Central memory CD8-positive, alpha-beta T cell (primary cell): ENCODE results near the gene SH3BGRL3.

Experiments used
- ATAC-seq: fragments of 150-1000 bp; cut with Tn5 transposase; replicated peaks from 2 replicates; pipeline ENCODE4 v1.10.0; 2022; ENCODE audit warnings: mild to moderate bottlenecking, moderate FRiP score, moderate number of reproducible peaks; ENCODE audit not compliant: poor library complexity, severe bottlenecking; ENCODE audit errors: extremely low read depth
- DNase-seq, 2 donors: peaks; one replicate each; pipeline ENCODE4 v3.0.0; 2021; ENCODE audit warnings: low spot score in 2 of 2
- H3K27ac Mint-ChIP-seq: one replicate; pipeline ENCODE4 v1.8.0; 2022; ENCODE audit warnings: low read depth, mild to moderate bottlenecking, moderate library complexity, mixed read lengths
- H3K27me3 Mint-ChIP-seq: one replicate; pipeline ENCODE4 v1.8.0; 2022; ENCODE audit warnings: mixed read lengths
- H3K36me3 Mint-ChIP-seq: one replicate; pipeline ENCODE4 v1.8.0; 2022; ENCODE audit warnings: mild to moderate bottlenecking, moderate library complexity, mixed read lengths; ENCODE audit not compliant: insufficient read depth
- H3K4me1 Mint-ChIP-seq: one replicate; pipeline ENCODE4 v1.8.0; 2022; ENCODE audit warnings: mixed read lengths
- H3K4me3 Mint-ChIP-seq: one replicate; pipeline ENCODE4 v1.8.0; 2022; ENCODE audit warnings: mild to moderate bottlenecking, moderate library complexity, mixed read lengths
- H3K9me3 Mint-ChIP-seq: one replicate; pipeline ENCODE4 v1.8.0; 2022; ENCODE audit warnings: mixed read lengths

Gene SH3BGRL3

GRCh38 chr1:26281091-26281958 lies 1.4 kb downstream of the SH3BGRL3 start:
- Mint-ChIP-seq H3K9me3 (no peaks in the 10 kb centered on the region), H3K4me3 (peak overlapping the region; percentile 86), H3K36me3 (peaks cover 38% of the 10 kb centered on the region), H3K27me3 (no peaks in the 10 kb centered on the region), H3K4me1 (peaks cover 84% of the 10 kb centered on the region), H3K27ac (peak overlapping the region; percentile 88)
- ATAC-seq (no peak), DNase-seq (no peak)

GRCh38 chr1:26281971-26282370 lies 2.1 kb downstream of the SH3BGRL3 start:
- peak overlapping the region; percentile 86 for H3K4me3 Mint-ChIP-seq
- DNase-seq (no peak), ATAC-seq (no peak)
- no peak overlapping the region for H3K27ac Mint-ChIP-seq
- peaks cover 38% of the 10 kb centered on the region for H3K36me3 Mint-ChIP-seq
- H3K4me1 Mint-ChIP-seq: peaks cover 81% of the 10 kb centered on the region
- H3K27me3 Mint-ChIP-seq: no peaks in the 10 kb centered on the region
- no peaks in the 10 kb centered on the region for H3K9me3 Mint-ChIP-seq

GRCh38 chr1:26282401-26282918 lies 2.6 kb downstream of the SH3BGRL3 start:
- peaks cover 38% of the 10 kb centered on the region for H3K36me3 Mint-ChIP-seq
- ATAC-seq (no peak), DNase-seq (no peak)
- H3K4me1 Mint-ChIP-seq: peaks cover 82% of the 10 kb centered on the region
- H3K4me3 Mint-ChIP-seq: peak overlapping the region; percentile 66
- no peaks in the 10 kb centered on the region for H3K27me3 Mint-ChIP-seq
- peak overlapping the region; percentile 87 for H3K27ac Mint-ChIP-seq
- no peaks in the 10 kb centered on the region for H3K9me3 Mint-ChIP-seq

- Mint-ChIP-seq H3K4me3 (peak overlapping the region; percentile 66), H3K9me3 (no peaks in the 10 kb centered on the region), H3K4me1 (peaks cover 82% of the 10 kb centered on the region), H3K27me3 (no peaks in the 10 kb centered on the region), H3K27ac (peak overlapping the region; percentile 87), H3K36me3 (peaks cover 38% of the 10 kb centered on the region)
- no peak for ATAC-seq
- DNase-seq: no peak
These were observed 3.5 kb downstream of the SH3BGRL3 start for GRCh38 chr1:26283279-26283853.

GRCh38 chr1:26283871-26284596 lies 4.1 kb downstream of the SH3BGRL3 start:
- H3K36me3 Mint-ChIP-seq: peaks cover 38% of the 10 kb centered on the region
- DNase-seq (no peak), ATAC-seq (no peak)
- peak overlapping the region; percentile 66 for H3K4me3 Mint-ChIP-seq
- no peaks in the 10 kb centered on the region for H3K27me3 Mint-ChIP-seq
- peak overlapping the region; percentile 87 for H3K27ac Mint-ChIP-seq
- H3K9me3 Mint-ChIP-seq: no peaks in the 10 kb centered on the region
- peaks cover 82% of the 10 kb centered on the region for H3K4me1 Mint-ChIP-seq

- H3K36me3 Mint-ChIP-seq: peaks cover 36% of the 10 kb centered on the region
These were observed 4.9 kb downstream of the SH3BGRL3 start for GRCh38 chr1:26284597-26285347.

GRCh38 chr1:26285366-26286063 lies 5.6 kb downstream of the SH3BGRL3 start:
- no peak for ATAC-seq
- no peaks in the 10 kb centered on the region for H3K27me3 Mint-ChIP-seq
- H3K36me3 Mint-ChIP-seq: peaks cover 35% of the 10 kb centered on the region
- H3K9me3 Mint-ChIP-seq: no peaks in the 10 kb centered on the region
- peak overlapping the region; percentile 66 for H3K4me3 Mint-ChIP-seq
- no peak for DNase-seq
- peak overlapping the region; percentile 87 for H3K27ac Mint-ChIP-seq
- H3K4me1 Mint-ChIP-seq: peaks cover 88% of the 10 kb centered on the region

More at GRCh38 chr1:26284597-26285347, 4.9 kb downstream of the SH3BGRL3 start:
- H3K27ac Mint-ChIP-seq: peak overlapping the region; percentile 87
- peaks cover 83% of the 10 kb centered on the region for H3K4me1 Mint-ChIP-seq
- peak overlapping the region; percentile 66 for H3K4me3 Mint-ChIP-seq
- ATAC-seq (peak; percentile 81), DNase-seq (peak; percentile 73 to 85)
- no peaks in the 10 kb centered on the region for H3K27me3 Mint-ChIP-seq
- H3K9me3 Mint-ChIP-seq: no peaks in the 10 kb centered on the region

- Mint-ChIP-seq H3K27ac (peak overlapping the region; percentile 87), H3K4me3 (peak overlapping the region; percentile 66), H3K36me3 (peaks cover 32% of the 10 kb centered on the region), H3K9me3 (no peaks in the 10 kb centered on the region), H3K4me1 (peaks cover 88% of the 10 kb centered on the region), H3K27me3 (no peaks in the 10 kb centered on the region)
- no peak for ATAC-seq
- DNase-seq: no peak
These were observed 6.2 kb downstream of the SH3BGRL3 start for GRCh38 chr1:26286064-26286416.

- H3K27ac Mint-ChIP-seq: peak overlapping the region; percentile 93
- peak overlapping the region; percentile 71 for H3K4me3 Mint-ChIP-seq
- no peaks in the 10 kb centered on the region for H3K9me3 Mint-ChIP-seq
- DNase-seq (peak; percentile 45 to 61), ATAC-seq (peak; percentile 59)
- peaks cover 91% of the 10 kb centered on the region for H3K4me1 Mint-ChIP-seq
- peaks cover 21% of the 10 kb centered on the region for H3K36me3 Mint-ChIP-seq
- H3K27me3 Mint-ChIP-seq: no peaks in the 10 kb centered on the region
These were observed 7.3 kb downstream of the SH3BGRL3 start for GRCh38 chr1:26287033-26287711.

GRCh38 chr1:26287811-26288210 lies 7.9 kb downstream of the SH3BGRL3 start:
- Mint-ChIP-seq H3K4me3 (peak overlapping the region; percentile 71), H3K27me3 (no peaks in the 10 kb centered on the region), H3K36me3 (peaks cover 21% of the 10 kb centered on the region), H3K9me3 (no peaks in the 10 kb centered on the region), H3K4me1 (peaks cover 91% of the 10 kb centered on the region), H3K27ac (peak overlapping the region; percentile 93)
- DNase-seq (no peak), ATAC-seq (no peak)

GRCh38 chr1:26288311-26288941 lies 8.5 kb downstream of the SH3BGRL3 start:
- H3K4me3 Mint-ChIP-seq: peak overlapping the region; percentile 71
- peak overlapping the region; percentile 93 for H3K27ac Mint-ChIP-seq
- H3K27me3 Mint-ChIP-seq: no peaks in the 10 kb centered on the region
- peaks cover 16% of the 10 kb centered on the region for H3K36me3 Mint-ChIP-seq
- DNase-seq (no peak), ATAC-seq (no peak)
- H3K9me3 Mint-ChIP-seq: no peaks in the 10 kb centered on the region
- peaks cover 89% of the 10 kb centered on the region for H3K4me1 Mint-ChIP-seq
